HCT116 (cell line): ENCODE data around the gene IRF2.

ENCODE experiments used
- CTCF ChIP-seq, 3 experiments: fragments of 200-600 bp in 1 of 3; sonication (generic) in 1 of 3; IDR thresholded peaks in 2 of 3; conservative IDR thresholded peaks in 1 of 3; 2 replicates each; pipeline ENCODE4 v1.5.1; 2012 to 2017; ENCODE audit warnings: low read depth in 2 of 3, low read length in 2 of 3, antibody characterized with exemption in 1 of 3, borderline replicate concordance in 1 of 3, control low read depth in 1 of 3, mild to moderate bottlenecking in 1 of 3, mixed read lengths in 1 of 3, mixed run types in 1 of 3, moderate library complexity in 1 of 3; ENCODE audit not compliant: insufficient read depth in 1 of 3
- EGR1 ChIP-seq: IDR thresholded peaks from 2 replicates; pipeline ENCODE4 v1.6.1; 2012; ENCODE audit warnings: low read depth
- EZH2 ChIP-seq: fragments of 200-600 bp; sonication (generic); IDR thresholded peaks from 2 replicates; pipeline ENCODE4 v1.6.1; 2017; ENCODE audit warnings: antibody characterized with exemption, mixed run types
- EZH2phosphoT487 ChIP-seq: fragments of 200-600 bp; IDR thresholded peaks from 2 replicates; pipeline ENCODE4 v1.6.1; 2018; ENCODE audit warnings: antibody characterized with exemption, borderline replicate concordance
- MAX ChIP-seq: IDR thresholded peaks from 2 replicates; pipeline ENCODE4 v1.6.1; 2012
- POLR2A ChIP-seq: IDR thresholded peaks from 2 replicates; pipeline ENCODE4 v1.7.0; 2011; ENCODE audit warnings: borderline replicate concordance; ENCODE audit not compliant: insufficient read depth, insufficient read length; ENCODE audit errors: extremely low read depth
- POLR2AphosphoS5 ChIP-seq: IDR thresholded peaks from 2 replicates; pipeline ENCODE4 v1.6.1; 2011; ENCODE audit warnings: mild to moderate bottlenecking, low read depth, low read length, moderate library complexity
- RAD21 ChIP-seq: IDR thresholded peaks from 2 replicates; pipeline ENCODE4 v1.6.1; 2012; ENCODE audit warnings: low read depth, mild to moderate bottlenecking
- REST ChIP-seq: IDR thresholded peaks from 2 replicates; pipeline ENCODE4 v1.6.1; 2012; ENCODE audit warnings: low read depth
- SP1 ChIP-seq: IDR thresholded peaks from 2 replicates; pipeline ENCODE4 v1.6.1; 2012; ENCODE audit warnings: low read depth
- ZBTB33 ChIP-seq: IDR thresholded peaks from 2 replicates; pipeline ENCODE4 v1.6.1; 2011; ENCODE audit warnings: mild to moderate bottlenecking, low read length, moderate library complexity; ENCODE audit not compliant: insufficient replicate concordance; ENCODE audit errors: extremely low read depth

DNA sequence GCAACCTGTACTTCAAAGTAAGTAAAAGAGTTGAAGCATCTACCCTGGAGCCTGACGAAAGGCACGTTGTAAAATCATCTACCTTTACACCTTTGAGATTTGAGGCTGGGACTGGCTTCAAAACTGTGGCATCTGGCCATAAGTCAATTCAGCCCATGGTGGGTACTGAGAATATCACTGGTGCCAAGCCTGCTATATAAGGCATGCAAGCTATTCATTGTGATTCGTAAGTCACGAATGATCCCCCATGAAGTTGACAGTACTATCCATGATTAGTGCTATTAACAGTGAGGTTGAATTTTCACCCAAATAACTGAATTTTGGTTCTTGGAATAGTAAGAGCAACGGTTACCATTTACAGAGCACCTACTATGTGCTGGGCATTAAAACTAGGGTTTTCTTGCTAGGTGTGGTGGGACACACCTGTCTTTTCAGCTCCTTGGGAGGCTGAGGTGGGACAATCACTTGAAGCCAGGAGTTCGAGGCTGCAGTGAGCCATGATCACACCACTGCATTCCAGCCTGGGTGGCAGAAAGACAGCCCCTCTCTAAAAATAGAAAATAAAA lies 39.8 kb downstream of the IRF2 start:
- TF ChIP-seq RAD21 (no peak), POLR2AphosphoS5 (no peak), CTCF (IDR thresholded peaks at IDR 0.05 in 2 of 3, conservative IDR thresholded peaks at IDR 0.05 in 1 of 3; ENCODE audit: borderline replicate concordance in 1 of 3, insufficient read depth in 1 of 3, low read depth in 2 of 3, low read length in 2 of 3) (no peak), EZH2 (no peak), POLR2A (no peak), ZBTB33 (no peak), MAX (no peak), REST (no peak), EZH2phosphoT487 (no peak), EGR1 (no peak), SP1 (no peak)
